DND-41 (cell line): ENCODE results near the gene DCHS1.
A peak's percentile ranks its signal among the peaks of the same experiment; 100 is the strongest.

Experiments used
- ATAC-seq: fragments of 200-7000 bp; cut with Tn5 transposase; 3 replicates; pipeline ENCODE4 v1.9.1; 2021; ENCODE audit warnings: low read depth; ENCODE audit not compliant: insufficient read depth
- DNase-seq: peaks from one replicate; pipeline ENCODE4 v3.0.0-alpha.2; 2020
- H2AFZ ChIP-seq: 2 replicates; pipeline ENCODE4 v1.6.0; 2012; ENCODE audit warnings: low read depth, low read length
- H3K27ac ChIP-seq: 2 replicates; pipeline ENCODE4 v1.5.1; 2012; ENCODE audit warnings: low read length, inconsistent platforms
- H3K27me3 ChIP-seq: fragments of 200-600 bp; sonication (generic); 2 replicates; pipeline ENCODE4 v1.6.0; 2012; ENCODE audit warnings: low read length, mild to moderate bottlenecking, inconsistent platforms; ENCODE audit not compliant: insufficient read depth, poor library complexity
- H3K36me3 ChIP-seq: 2 replicates; pipeline ENCODE4 v1.5.1; 2012; ENCODE audit warnings: low read length, inconsistent platforms; ENCODE audit not compliant: insufficient read depth
- H3K4me1 ChIP-seq: 2 replicates; pipeline ENCODE4 v1.5.1; 2012; ENCODE audit warnings: mild to moderate bottlenecking, low read length; ENCODE audit not compliant: insufficient read depth
- H3K4me2 ChIP-seq: 2 replicates; pipeline ENCODE4 v1.6.0; 2012; ENCODE audit warnings: mild to moderate bottlenecking, moderate library complexity, low read length, inconsistent platforms; ENCODE audit not compliant: insufficient read depth
- H3K4me3 ChIP-seq, 2 experiments: fragments of 200-600 bp in 1 of 2; shearing (Covaris generic) in 1 of 2; 2 replicates each; pipeline ENCODE4 v1.5.1; 2012 to 2016; ENCODE audit warnings: inconsistent platforms in 2 of 2, low read length in 2 of 2, mild to moderate bottlenecking in 2 of 2, low read depth in 1 of 2, moderate library complexity in 1 of 2
- H3K79me2 ChIP-seq: 2 replicates; pipeline ENCODE4 v1.6.0; 2012; ENCODE audit warnings: low read length, inconsistent platforms; ENCODE audit not compliant: insufficient read depth
- H3K9ac ChIP-seq: 2 replicates; pipeline ENCODE4 v1.6.0; 2012; ENCODE audit warnings: low read depth, mild to moderate bottlenecking, inconsistent platforms, low read length, moderate library complexity
- H3K9me3 ChIP-seq: 2 replicates; pipeline ENCODE4 v1.5.1; 2012; ENCODE audit warnings: low read length, moderate library complexity, mild to moderate bottlenecking, inconsistent platforms; ENCODE audit not compliant: insufficient read depth, severe bottlenecking
- H4K20me1 ChIP-seq: 2 replicates; pipeline ENCODE4 v1.6.0; 2012; ENCODE audit warnings: low read length; ENCODE audit not compliant: insufficient read depth
- EZH2 ChIP-seq: IDR thresholded peaks from 3 replicates; pipeline ENCODE4 v1.6.1; 2012; ENCODE audit warnings: borderline replicate concordance, low read depth, mild to moderate bottlenecking, moderate library complexity, low read length, inconsistent platforms; ENCODE audit not compliant: severe bottlenecking
- TF ChIP-seq, protein P1 (sequence below): IDR thresholded peaks from 2 replicates; pipeline ENCODE4 v1.5.1; 2012; ENCODE audit warnings: borderline replicate concordance, low read length, moderate library complexity, mild to moderate bottlenecking; ENCODE audit not compliant: poor library complexity, severe bottlenecking; ENCODE audit errors: extremely low read depth

Gene DCHS1

DNA sequence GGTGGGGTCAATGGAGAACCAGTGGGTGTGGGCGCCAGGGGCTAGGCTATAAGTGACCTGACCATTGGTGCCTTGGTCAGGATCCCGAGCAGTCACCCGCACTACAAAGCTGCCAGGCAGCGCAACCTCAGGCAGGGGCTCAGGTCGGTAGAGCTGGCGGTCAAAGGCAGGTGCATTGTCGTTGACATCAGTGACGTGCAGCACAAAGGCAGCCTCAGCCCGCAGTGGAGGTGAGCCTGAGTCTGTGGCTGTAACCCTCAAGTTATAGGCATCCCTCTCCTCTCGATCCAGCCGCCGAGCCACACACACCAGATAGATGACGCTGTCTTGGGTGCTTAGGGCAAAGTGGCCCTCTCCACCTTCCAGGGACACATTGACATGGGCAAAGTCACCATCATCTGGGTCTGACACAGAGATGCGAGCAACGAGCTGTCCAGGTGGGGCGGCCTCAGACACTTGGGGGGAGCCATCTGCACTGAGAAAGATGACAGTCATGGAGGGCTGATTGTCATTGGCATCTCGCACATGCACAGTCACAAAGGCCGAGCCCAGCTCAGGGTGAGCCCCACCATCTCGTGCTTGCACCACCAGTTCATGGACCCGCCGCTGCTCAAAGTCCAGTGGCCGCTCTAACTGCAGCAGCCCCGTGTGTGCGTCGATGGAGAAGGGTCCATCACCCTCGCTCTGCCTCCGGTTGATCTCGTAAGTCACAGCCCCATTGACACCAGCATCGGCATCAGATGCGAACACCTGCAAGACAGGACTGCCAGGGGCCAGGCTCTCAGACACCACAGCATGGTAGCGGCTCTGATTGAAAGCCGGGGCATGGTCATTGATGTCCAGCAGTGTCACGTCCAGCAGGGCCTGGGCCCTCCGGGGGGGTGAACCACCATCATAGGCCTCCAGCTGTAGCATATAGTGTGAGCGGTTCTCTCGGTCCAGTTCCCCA lies 15.3 kb downstream of the DCHS1 start:
- H3K4me2 ChIP-seq = no peak overlapping the region
- H3K79me2 ChIP-seq = no peaks in the 10 kb centered on the region
- H3K27ac ChIP-seq = no peak overlapping the region
- H3K36me3 ChIP-seq = no peaks in the 10 kb centered on the region
- ATAC-seq (no peak), DNase-seq (no peak)
- H3K9ac ChIP-seq = no peak overlapping the region
- TF ChIP-seq, protein P1, sequence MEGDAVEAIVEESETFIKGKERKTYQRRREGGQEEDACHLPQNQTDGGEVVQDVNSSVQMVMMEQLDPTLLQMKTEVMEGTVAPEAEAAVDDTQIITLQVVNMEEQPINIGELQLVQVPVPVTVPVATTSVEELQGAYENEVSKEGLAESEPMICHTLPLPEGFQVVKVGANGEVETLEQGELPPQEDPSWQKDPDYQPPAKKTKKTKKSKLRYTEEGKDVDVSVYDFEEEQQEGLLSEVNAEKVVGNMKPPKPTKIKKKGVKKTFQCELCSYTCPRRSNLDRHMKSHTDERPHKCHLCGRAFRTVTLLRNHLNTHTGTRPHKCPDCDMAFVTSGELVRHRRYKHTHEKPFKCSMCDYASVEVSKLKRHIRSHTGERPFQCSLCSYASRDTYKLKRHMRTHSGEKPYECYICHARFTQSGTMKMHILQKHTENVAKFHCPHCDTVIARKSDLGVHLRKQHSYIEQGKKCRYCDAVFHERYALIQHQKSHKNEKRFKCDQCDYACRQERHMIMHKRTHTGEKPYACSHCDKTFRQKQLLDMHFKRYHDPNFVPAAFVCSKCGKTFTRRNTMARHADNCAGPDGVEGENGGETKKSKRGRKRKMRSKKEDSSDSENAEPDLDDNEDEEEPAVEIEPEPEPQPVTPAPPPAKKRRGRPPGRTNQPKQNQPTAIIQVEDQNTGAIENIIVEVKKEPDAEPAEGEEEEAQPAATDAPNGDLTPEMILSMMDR = no peak
- no peak for TF ChIP-seq EZH2
- H3K9me3 ChIP-seq = no peaks in the 10 kb centered on the region
- H2AFZ ChIP-seq = no peak overlapping the region
- no peaks in the 10 kb centered on the region for H4K20me1 ChIP-seq
- H3K27me3 ChIP-seq = no peaks in the 10 kb centered on the region
- H3K4me1 ChIP-seq = no peaks in the 10 kb centered on the region
- H3K4me3 ChIP-seq = no peak overlapping the region

DNA sequence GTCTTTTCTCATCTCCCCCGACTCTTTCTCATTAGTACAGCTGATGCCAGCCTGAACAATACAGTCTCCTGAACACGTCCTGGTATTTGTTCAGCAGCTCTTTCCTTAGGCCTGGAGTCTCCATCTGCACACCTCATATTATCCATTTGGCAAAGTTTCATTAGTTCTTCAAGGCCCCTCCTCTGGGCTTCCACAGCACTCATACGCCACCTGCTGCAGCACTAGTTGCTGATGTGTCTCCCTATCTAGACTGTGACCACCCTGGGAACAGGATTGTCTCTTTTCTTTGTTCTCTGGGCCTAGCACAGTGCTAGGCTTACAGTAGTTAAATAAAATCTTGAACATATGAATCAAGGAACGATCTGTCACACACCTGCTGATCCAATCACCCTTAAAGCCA lies 17.2 kb downstream of the DCHS1 start:
- Histone ChIP-seq H4K20me1 (no peaks in the 10 kb centered on the region), H3K4me2 (no peak overlapping the region), H3K9ac (no peak overlapping the region), H3K4me3 (no peak overlapping the region), H3K27ac (no peak overlapping the region), H3K9me3 (no peaks in the 10 kb centered on the region), H3K36me3 (no peaks in the 10 kb centered on the region), H3K4me1 (no peaks in the 10 kb centered on the region), H3K79me2 (no peaks in the 10 kb centered on the region), H3K27me3 (no peaks in the 10 kb centered on the region), H2AFZ (no peak overlapping the region)
- TF ChIP-seq, protein P1 = peak; percentile 4
- no peak for TF ChIP-seq EZH2
- DNase-seq (no peak), ATAC-seq (no peak)

DNA sequence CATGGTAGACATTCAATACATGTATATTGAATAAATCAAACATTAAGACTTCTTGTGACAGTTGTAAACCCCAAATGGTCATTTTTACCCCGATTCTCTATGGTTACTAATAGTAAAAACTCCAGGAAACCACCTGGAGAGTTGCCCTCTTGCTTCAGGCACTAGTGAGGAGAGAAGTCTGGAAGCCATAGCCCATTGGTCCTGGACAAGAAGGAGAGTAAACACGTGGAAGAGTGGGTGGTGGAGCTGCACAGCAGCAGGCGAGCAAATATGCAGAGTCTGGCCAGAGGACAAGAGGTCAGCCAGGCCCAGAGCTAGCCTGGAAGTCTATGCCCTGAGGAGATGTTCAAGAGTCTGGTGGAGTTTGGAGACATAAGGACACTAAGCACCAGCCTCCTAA lies 17.7 kb downstream of the DCHS1 start:
- no peaks in the 10 kb centered on the region for H3K79me2 ChIP-seq
- no peak for ATAC-seq
- H4K20me1 ChIP-seq = no peaks in the 10 kb centered on the region
- no peaks in the 10 kb centered on the region for H3K36me3 ChIP-seq
- TF ChIP-seq, protein P1 = no peak
- no peak for TF ChIP-seq EZH2
- H2AFZ ChIP-seq = no peak overlapping the region
- H3K9me3 ChIP-seq = no peaks in the 10 kb centered on the region
- no peak overlapping the region for H3K4me3 ChIP-seq
- H3K27me3 ChIP-seq = no peaks in the 10 kb centered on the region
- H3K4me1 ChIP-seq = no peaks in the 10 kb centered on the region
- DNase-seq = no peak
- H3K27ac ChIP-seq = no peak overlapping the region
- no peak overlapping the region for H3K9ac ChIP-seq
- H3K4me2 ChIP-seq = no peak overlapping the region
